GM21723 (cell line): ENCODE measurements around the gene GK.
"Not testable (repeated sequence)": the region's sequence is repeated elsewhere in the genome, so short reads cannot be mapped to it uniquely, and the experiment has no call there.

Experiments
- ATAC-seq: cut with Tn5 transposase; IDR thresholded peaks from one replicate; pipeline ENCODE4 v1.9.1; 2021; ENCODE audit warnings: mild to moderate bottlenecking, moderate library complexity; ENCODE audit not compliant: unreplicated experiment

Gene GK

DNA sequence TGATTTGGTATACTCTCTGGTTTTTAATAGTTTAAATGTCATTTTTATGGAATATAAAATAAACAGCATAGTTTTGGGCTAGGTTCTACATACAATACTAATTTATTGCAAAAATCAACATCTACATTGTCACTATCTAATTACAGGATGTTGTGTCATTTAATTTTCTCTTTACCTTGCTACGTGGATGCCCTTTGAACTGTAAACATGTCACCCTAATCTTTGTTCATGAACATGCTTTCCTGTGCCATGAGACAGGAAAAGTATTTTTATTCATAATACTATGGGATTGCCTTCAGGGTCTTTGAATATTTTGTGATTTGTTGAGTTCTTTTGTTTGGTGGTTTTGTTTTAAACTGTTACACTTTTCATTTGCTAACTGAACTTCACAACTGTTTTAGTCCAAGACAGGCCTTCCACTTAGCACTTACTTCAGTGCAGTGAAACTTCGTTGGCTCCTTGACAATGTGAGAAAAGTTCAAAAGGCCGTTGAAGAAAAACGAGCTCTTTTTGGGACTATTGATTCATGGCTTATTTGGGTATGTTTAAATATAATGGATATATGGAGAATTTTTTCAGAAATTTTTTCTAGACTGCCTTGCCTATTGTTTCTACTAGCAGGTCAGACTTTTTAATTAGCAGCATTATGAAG is 40.9 kb downstream of the GK start:
- no peak for ATAC-seq

DNA sequence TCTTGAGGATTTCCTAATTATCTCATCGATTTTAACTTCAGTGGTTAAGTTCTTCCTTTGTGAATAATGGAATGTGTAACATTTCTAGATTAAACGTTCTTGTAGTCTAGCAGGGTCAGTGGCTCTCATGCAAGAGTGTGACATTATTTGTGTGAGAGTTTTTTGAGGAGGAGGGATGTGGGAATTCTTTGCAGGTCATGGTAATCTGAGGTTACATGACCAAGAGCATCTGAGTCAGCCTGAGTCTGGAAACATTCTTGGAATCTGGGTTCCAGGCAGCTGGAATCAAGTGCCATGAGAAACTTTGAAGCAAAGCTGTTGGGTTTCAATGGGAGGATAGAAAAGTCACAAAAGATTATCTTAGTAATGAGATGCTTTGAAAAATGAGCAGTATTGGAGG is 49.5 kb downstream of the GK start:
- no peak for ATAC-seq

DNA sequence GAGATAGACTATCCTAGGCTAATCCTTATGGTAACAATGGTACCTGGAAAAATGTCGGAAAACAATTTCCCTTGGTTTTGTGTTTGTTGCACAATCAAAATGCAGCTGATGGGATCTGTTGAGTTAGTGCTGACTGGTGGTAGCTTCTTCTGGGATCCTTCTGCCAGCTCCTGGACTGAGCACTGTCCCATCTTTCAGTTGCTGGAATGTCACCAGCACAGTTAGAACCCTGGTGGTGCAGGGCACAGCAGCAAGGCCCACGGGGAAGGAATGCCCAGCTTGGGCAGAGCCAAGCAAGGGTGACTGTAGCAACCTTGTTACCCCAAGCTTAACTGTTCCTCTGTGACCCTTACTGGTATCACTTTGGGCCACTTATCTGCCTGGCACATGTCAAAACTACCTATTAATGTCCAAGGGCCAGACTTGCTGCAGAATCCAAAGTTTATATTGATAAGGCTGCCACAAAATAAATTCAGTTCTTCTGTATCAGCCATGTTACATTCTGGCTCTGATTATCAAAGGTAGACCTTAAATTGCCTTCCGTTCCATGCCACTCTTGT is 53.1 kb downstream of the GK start:
- ATAC-seq = no peak

DNA sequence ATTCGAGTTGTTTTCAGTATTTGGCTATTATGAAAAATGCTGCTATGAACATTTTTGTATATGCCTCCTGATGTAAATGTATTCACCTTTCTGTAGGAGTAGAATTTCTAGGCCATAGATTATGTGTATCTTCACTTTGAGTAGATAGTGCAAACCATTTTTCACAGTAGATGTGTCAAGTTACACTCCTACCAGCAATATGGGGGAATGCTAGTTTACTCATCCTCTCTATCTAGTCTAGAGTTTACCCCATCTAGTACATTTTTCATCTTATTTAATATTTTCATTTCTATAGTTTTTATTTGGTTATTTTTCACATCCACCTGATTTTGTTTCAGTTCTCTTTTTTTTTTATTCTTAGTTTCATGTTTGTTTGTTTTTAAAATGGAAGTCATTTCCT is 59.0 kb downstream of the GK start:
- ATAC-seq = no peak

DNA sequence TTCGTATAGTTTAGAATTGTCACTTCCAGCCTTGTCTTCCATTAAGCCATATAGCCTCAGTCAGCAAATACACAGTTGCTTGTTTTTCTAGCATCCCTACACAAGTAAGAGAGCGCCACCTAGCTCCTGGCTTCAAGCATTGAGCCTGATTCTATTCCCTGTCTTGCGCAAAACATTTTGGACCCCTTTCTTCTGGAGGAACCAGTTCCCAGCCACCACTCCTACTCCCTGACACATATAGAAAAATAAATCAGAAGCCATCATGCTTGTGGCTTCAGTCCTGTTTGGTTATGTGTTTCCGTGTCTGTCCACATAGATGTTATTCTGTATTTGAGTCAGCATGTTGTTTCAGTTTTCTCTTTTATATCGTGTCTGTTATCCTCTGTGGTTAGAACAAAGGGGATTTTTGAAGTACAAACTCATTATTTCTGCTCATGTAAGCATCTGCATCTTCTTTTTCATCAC is 59.9 kb downstream of the GK start:
- peak; percentile 98 for ATAC-seq

DNA sequence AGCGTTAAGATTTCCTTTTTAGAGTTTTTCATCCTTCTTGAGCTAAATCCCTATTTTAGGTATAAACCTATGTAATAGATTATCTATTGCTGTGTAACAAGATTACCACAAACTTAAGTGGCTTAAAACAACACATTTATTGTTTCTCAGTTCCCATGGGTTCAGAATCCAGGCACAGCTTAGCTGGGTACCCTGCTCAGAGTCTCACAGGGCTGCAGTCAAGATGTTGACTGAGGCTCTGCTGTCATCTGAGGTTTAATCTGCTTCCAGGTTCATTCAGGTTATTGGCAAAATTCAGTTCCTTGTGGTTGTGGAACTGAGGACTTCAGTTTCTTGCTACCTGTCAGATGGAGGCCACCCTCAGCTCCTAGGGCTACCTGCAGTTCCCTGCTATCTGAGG is 60.9 kb downstream of the GK start:
- no peak for ATAC-seq

DNA sequence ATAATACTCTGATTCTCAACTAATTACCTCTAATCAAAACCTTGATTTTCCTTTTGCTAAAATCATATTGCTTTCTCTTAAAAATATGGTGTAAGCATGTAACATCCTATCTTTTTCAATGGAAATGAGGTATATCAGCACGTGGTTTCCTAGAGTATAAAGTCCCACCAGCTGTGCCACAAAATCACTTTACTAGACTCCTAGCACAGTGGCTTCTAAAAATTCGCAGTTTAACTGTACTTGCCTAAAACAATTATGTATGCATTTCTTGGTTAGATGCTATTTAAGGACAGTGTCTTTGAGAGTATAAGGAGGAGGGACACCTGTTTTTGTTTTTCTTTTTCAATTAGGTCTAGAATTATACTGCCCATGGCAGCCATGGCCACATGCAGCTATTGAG is 62.8 kb downstream of the GK start:
- no peak for ATAC-seq

DNA sequence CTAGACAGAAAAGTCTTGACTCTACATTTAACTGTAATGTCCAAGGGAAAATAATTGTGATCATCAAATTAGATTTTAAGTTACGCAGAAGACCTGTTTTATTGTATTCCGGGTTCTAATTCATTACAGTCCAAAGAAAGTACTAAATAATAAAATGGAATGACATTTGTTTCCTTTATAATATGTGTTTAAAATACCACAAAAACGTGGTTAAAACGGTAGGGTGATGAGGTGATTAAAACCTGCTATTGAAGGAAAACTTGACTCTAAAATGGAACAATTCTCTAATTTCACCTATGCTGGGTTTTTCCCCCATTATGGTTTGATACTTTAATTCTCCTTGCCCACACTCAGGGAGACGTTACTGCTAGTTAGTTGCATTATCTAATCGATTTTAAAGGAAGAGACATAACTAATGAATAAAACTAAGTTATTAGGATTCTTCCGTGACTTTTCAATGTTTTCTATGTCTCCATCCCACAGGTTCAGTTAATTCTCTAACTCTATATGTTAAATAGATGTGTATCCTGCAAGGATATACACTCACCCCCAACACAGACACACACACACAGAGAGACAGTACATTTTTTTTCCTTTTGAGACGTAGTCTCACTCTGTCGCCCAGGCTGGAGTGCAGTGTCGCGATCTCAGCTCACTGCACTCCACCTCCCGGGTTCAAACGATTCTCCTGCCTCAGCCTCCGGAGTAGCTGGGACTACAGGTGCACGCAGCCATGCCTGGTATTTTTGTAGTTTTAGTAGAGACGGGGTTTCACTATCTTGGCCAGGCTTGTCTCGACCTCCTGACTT is 80.8 kb downstream of the GK start:
- no peak for ATAC-seq

DNA sequence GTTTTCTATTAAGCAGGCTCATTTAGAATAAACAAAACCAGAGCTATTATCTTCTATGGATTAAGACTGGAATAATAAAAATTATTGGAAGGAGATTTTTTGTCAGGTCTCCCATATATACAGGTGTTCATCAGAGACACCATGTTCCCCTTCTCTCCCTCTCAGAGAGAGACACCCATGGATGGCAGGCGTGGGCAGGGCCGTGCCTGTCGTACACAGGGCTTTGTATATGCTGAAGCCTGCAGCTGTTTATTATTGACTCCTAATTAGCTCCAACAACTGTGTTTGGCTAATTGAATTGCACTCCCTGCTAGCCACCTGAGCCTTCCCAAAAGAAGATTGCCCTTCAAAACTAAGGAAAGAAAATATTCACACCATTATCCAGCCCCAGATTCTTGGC is 81.6 kb downstream of the GK start:
- no peak for ATAC-seq

DNA sequence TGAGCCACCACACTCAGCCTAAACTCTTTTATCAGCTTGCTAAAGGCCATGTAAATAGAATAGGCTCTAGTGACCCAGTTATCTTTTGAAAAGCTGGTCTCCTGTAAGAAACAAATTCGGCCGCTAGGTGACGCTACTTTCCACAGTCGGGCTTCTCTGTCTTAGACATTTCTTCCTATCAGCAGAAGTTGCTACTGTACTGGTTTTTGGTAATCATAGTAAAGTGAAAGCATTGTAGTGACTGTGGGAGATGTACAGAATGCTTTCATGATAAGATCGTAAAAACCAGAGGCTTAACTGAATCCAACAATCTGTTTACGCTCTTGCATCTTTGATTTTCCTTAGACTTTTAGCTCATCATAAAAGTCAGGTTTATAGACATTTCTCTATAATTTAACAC is 82.6 kb downstream of the GK start:
- peak; percentile 97 for ATAC-seq

DNA sequence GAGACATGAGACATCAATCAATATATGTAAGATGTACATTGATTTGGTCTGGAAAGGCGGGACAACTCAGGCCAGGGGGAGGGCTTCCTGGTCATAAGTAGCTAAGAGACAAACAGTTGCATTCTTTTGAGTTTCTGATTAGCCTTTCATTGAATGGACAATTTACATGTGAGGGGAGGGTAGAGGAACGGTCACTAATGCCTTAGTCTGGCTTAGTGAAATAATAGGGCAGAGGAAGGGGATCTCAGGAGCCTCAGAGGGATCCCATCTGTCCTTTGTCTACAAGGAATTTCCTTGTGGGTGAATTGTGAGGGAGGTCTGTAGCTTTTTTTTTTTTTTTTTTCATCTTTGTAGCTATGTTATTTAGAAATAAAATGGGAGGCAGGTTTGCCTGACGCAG is 88.3 kb downstream of the GK start:
- no peak for ATAC-seq

DNA sequence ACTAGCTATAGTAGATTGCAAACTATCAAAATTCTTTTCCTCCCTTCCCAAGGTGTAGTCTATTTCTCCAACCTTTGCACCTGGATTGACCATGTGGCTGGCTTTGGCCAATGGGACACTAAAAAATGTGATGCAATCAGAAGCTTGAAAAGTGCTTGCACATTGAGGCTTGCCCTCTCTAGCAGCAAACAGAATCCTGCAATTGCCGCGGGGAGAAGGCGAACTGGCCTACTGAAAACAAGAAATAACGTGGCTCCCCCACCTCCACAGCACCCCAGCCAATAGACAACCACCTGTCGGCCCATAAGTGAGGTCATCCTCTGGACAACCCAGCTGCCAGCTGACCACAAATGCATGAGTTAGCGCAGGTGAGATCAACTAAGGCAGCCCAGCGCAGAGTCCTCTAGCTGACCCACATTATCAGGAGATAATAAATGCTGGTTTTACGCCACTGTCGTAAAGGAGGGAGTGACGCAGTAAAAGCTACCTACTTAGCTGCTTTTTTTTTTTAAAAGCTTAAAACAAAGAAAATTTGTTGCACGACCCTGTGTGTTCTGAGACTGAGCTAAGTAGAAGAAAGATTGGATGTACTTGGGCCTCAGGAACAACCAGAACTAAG is 95.2 kb downstream of the GK start:
- ATAC-seq = no peak

DNA sequence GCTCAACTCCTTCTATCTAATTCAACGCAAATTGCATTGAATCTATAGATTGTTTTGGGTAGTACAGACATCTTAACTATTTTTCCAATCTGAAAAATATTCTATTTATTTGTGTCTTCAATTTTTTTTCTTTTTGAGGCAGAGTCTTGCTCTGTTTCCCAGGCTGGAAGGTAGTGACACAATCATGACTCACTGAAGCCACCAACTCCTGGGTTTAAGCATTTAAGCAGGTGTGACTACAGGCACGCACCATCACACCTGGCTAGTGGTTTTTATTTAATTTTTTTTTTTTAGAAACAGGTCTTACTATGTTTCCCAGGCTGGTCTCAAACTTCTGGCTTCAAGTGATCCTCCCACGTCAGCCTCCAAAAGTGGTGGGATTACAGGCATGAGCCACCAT is 98.3 kb downstream of the GK start:
- ATAC-seq = no peak

DNA sequence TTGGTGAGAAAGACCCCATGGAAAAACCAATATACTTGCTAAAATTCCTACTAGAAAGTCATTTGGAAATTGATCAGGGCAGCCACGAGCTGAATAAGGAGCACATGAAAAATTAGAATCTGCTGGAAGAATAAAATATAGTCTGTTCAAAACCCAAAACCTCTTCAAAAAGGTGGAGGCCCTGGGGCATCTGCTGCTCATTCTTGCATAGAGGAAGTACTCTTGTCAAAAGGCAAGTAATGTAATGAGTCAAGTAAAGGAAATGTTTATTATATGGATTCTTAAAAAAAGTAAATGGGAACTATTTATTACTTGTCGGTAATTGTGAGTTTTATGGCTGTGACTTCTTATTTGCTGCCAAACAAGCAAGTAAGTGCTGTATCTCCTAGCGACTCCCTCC is 109.5 kb downstream of the GK start:
- no peak for ATAC-seq

DNA sequence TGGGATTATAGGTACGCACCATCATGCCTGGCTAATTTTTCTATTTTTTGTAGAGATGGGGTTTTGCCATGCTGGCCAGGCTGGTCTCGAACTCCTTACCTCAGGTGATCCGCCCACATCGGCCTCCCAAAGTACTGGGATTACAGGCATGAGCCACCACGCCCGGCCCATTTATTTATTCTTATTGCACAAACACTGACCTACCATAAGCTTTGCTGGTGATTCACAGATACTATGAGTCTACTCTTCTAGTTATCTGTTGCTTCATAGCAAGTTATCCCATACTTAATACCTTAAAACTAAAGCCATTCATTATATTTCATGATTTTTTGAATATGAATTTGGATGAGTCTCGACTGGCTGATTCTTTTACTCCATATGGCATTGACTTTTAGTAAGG is 120.5 kb downstream of the GK start:
- ATAC-seq = not testable (repeated sequence)

DNA sequence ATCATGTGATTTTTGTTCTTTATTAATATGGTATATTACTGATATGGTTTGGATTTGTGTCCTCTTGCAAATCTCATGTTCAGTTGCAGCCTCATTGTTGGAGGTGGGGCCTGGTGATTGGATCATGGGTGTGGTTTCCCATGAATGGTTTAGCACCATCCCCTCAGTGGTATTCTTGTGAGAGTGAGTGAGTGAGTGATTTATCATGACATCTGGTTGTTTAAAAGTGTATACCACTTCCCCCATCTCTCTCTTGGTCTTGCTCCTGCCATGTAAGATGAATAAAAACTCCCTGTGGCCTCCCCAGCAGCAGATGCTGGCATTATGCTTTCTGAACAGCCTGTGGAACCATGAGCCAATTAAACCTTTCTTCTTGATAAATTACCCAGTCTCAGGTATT is 124.4 kb downstream of the GK start:
- ATAC-seq = no peak

DNA sequence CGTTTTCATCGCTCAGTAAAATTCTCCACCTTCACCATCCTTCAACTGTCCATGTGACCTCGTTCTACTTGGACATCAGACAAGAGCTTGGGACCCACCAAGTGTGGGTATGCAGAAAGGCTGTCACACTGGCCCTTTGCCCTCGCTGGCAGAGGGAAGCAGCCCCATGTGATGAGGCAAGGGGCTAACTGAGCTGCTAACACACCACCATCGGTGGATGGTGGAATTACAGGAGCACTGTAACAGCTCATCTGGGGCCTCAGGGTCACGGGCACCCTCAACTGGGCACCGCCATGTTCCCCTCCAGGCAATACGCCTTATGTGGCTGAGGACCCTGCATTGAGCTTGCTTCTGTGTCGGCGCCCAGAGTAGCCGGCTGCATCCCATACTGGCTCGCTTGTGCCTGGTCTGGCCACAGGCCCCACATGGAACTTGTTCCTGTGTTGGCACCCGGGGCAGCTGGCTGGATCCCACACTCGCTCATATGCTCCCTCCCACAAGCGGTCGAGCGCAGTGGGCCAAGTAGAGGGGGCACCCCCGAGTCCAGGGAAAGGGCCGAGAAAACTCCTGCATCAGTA is 126.3 kb downstream of the GK start:
- no peak for ATAC-seq
